GM12874 (cell line): ENCODE measurements around the gene SMCO3.

ENCODE experiments used
- TF ChIP-seq, protein P1 (sequence below): IDR thresholded peaks from 2 replicates; pipeline ENCODE4 v1.5.1; 2011; ENCODE audit warnings: low read depth, mild to moderate bottlenecking, control low read depth, low read length, moderate library complexity; ENCODE audit not compliant: insufficient read depth

The SMCO3 gene

DNA sequence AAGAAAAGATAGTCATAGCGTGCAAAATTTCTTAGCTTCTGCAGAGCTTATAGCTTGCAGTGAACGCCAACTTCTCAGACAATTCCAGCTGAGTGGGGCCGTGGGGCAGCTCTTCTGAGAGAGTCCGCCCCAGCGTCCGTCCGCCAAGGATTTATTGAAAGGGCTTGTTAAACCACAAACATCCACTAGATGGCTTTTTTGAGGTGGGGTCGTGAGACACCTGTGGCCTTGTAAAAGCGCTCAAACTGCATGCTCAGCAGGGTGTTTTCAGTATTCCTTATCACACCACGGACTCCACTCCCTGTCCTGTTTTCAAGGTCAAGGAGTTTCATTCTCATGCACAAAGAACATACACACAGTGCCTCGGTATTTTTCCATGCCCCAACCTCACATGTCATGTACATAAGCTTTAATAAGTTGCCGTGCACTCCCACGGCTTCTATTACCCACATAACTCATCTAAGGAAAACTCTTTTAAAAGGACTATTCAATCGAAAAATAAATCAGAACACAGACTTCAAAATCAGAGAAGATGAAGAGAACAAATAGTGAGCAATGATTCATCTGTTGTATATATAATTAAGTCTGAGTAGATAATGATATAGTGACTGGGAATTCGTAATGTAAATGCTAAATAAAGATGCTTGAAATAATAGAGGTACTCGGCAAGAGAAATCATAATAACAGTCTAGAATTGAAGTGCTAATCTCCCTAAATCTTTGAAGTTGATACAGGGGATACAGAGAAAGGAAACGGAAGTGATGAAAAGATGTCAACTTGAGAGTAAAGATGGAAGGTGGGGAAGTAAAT is 57.4 kb downstream of the SMCO3 start:
- TF ChIP-seq, protein P1, sequence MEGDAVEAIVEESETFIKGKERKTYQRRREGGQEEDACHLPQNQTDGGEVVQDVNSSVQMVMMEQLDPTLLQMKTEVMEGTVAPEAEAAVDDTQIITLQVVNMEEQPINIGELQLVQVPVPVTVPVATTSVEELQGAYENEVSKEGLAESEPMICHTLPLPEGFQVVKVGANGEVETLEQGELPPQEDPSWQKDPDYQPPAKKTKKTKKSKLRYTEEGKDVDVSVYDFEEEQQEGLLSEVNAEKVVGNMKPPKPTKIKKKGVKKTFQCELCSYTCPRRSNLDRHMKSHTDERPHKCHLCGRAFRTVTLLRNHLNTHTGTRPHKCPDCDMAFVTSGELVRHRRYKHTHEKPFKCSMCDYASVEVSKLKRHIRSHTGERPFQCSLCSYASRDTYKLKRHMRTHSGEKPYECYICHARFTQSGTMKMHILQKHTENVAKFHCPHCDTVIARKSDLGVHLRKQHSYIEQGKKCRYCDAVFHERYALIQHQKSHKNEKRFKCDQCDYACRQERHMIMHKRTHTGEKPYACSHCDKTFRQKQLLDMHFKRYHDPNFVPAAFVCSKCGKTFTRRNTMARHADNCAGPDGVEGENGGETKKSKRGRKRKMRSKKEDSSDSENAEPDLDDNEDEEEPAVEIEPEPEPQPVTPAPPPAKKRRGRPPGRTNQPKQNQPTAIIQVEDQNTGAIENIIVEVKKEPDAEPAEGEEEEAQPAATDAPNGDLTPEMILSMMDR, result peak; percentile 12; the same call in 1 of the 2 replicates
